DOHH2 (cell line): ENCODE measurements around the gene SULT2B1.

Source experiments
- H3F3A ChIP-seq: fragments of 200-600 bp; sonication (generic), shearing (Covaris generic); 2 replicates; pipeline ENCODE4 v1.6.0; 2016; ENCODE audit warnings: antibody characterized with exemption, mild to moderate bottlenecking; ENCODE audit not compliant: control insufficient read depth, insufficient read depth
- H3K27ac ChIP-seq: fragments of 200-600 bp; sonication (generic); 2 replicates; pipeline ENCODE4 v1.5.1; 2014; ENCODE audit warnings: low read depth, mild to moderate bottlenecking, low read length, moderate library complexity
- H3K27me3 ChIP-seq: fragments of 200-600 bp; sonication (generic); 2 replicates; pipeline ENCODE4 v1.6.1; 2014; ENCODE audit warnings: mild to moderate bottlenecking, low read length, mixed read lengths; ENCODE audit not compliant: control insufficient read depth
- H3K36me3 ChIP-seq: fragments of 200-600 bp; sonication (generic); 2 replicates; pipeline ENCODE4 v1.6.1; 2014; ENCODE audit warnings: mild to moderate bottlenecking, low read length, moderate library complexity, mixed read lengths; ENCODE audit not compliant: control insufficient read depth
- H3K4me1 ChIP-seq: fragments of 200-600 bp; sonication (generic); 2 replicates; pipeline ENCODE4 v1.6.1; 2014; ENCODE audit warnings: mild to moderate bottlenecking, low read length, mixed read lengths; ENCODE audit not compliant: control insufficient read depth
- H3K4me2 ChIP-seq: fragments of 200-600 bp; sonication (generic); 2 replicates; pipeline ENCODE4 v1.6.0; 2014; ENCODE audit warnings: mild to moderate bottlenecking, low read length, moderate library complexity
- H3K4me3 ChIP-seq: fragments of 200-600 bp; sonication (generic); 2 replicates; pipeline ENCODE4 v1.5.1; 2014; ENCODE audit warnings: mild to moderate bottlenecking, low read length, mixed read lengths
- H3K79me2 ChIP-seq: fragments of 200-600 bp; sonication (generic); 2 replicates; pipeline ENCODE4 v1.6.1; 2014; ENCODE audit warnings: mild to moderate bottlenecking, low read length, mixed read lengths; ENCODE audit not compliant: control insufficient read depth
- H3K9me2 ChIP-seq: fragments of 200-600 bp; sonication (generic); replicated peaks from 2 replicates; pipeline ENCODE4 v1.6.1; 2014; ENCODE audit warnings: mild to moderate bottlenecking, low read length, mixed read lengths; ENCODE audit not compliant: control insufficient read depth
- H3K9me3 ChIP-seq: fragments of 200-600 bp; sonication (generic); 2 replicates; pipeline ENCODE4 v1.6.1; 2014; ENCODE audit warnings: antibody characterized with exemption, low read length, mixed read lengths; ENCODE audit not compliant: control insufficient read depth, insufficient read depth
- H4K20me1 ChIP-seq: fragments of 200-600 bp; sonication (generic); 2 replicates; pipeline ENCODE4 v1.6.0; 2014; ENCODE audit warnings: low read depth, mild to moderate bottlenecking, antibody characterized with exemption, low read length, moderate library complexity; ENCODE audit not compliant: control insufficient read depth, insufficient read depth
- EZH2phosphoT487 ChIP-seq: fragments of 200-600 bp; sonication (generic); IDR thresholded peaks from 2 replicates; pipeline ENCODE4 v1.6.1; 2017; ENCODE audit warnings: borderline replicate concordance, mild to moderate bottlenecking, antibody characterized with exemption, low read length, moderate library complexity, mixed read lengths
- TF ChIP-seq, protein P1 (sequence below): fragments of 200-600 bp; sonication (generic); IDR thresholded peaks from one replicate; pipeline ENCODE4 v1.5.1; 2014; ENCODE audit warnings: antibody characterized with exemption, mild to moderate bottlenecking, low read depth, low read length; ENCODE audit not compliant: poor library complexity, severe bottlenecking

Gene SULT2B1

DNA sequence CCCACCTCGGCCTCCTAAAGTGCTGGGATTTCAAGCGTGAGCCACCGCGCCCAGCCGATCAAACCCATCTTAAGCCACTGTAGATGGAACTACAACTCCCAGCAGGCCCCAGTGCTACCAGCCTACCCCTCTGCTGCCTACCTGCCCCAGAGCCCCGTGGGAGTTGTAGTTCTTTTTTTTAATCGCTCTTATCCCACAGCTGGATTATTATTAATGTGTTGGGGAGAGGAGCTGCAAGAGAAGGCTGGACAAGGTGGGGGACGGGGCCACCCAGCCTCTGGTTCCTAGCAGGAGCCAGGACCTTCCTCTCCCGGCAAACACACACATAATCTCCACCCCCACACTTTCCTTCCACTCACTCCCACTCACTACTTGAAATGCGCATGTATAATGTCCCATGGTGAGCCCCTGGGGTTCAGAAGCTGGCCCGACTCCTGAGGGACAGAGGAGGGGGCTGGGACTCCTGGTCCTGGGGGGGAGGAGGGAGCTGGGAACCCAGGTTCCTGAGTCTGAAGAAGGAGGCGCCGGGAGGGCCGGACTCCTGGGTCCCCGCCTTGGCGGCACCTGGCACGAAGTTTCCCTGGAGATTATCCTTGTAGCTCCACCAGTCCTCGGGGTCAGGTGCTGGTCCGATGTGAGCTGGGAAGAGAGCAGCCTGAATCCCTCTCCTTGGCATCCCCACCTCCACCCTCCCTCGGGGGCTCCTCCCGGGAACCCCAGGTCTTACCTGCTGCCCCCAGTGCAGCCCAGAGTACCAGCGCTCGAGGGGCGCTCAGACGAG is 93.1 kb downstream of the SULT2B1 start:
- peak overlapping the region; percentile 82 for H3K27ac ChIP-seq
- H3K79me2 ChIP-seq, result no peaks in the 10 kb centered on the region
- H3K9me2 ChIP-seq, result no peaks in the 10 kb centered on the region
- H3K4me3 ChIP-seq, result peak overlapping the region; percentile 77
- TF ChIP-seq EZH2phosphoT487, result no peak
- TF ChIP-seq, protein P1, sequence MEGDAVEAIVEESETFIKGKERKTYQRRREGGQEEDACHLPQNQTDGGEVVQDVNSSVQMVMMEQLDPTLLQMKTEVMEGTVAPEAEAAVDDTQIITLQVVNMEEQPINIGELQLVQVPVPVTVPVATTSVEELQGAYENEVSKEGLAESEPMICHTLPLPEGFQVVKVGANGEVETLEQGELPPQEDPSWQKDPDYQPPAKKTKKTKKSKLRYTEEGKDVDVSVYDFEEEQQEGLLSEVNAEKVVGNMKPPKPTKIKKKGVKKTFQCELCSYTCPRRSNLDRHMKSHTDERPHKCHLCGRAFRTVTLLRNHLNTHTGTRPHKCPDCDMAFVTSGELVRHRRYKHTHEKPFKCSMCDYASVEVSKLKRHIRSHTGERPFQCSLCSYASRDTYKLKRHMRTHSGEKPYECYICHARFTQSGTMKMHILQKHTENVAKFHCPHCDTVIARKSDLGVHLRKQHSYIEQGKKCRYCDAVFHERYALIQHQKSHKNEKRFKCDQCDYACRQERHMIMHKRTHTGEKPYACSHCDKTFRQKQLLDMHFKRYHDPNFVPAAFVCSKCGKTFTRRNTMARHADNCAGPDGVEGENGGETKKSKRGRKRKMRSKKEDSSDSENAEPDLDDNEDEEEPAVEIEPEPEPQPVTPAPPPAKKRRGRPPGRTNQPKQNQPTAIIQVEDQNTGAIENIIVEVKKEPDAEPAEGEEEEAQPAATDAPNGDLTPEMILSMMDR, result no peak
- no peaks in the 10 kb centered on the region for H3K27me3 ChIP-seq
- no peaks in the 10 kb centered on the region for H3K9me3 ChIP-seq
- peak overlapping the region; percentile 96 for H3K4me2 ChIP-seq
- H3K4me1 ChIP-seq, result peaks cover 53% of the 10 kb centered on the region
- no peaks in the 10 kb centered on the region for H4K20me1 ChIP-seq
- H3K36me3 ChIP-seq, result no peaks in the 10 kb centered on the region
- peaks cover 22% of the 10 kb centered on the region for H3F3A ChIP-seq

DNA sequence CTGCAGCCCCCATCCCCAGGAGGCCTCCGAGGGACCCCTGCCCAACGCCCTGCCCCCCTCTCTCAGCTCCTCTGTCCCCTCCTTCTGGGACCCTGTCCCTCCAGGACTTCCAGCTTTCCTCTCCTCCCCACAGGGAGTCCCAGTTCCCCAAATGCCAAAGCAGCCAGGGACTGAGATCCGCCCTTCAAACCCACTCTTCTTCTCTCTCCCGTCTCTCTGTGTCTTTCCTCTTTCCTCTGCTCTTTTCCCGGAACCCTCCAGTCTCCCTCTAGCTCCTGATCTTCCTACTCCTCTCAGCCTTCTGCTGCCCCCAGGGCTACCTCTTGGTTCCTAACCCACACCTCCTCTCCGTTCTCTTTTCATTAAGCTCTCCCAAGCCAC is 93.6 kb downstream of the SULT2B1 start:
- Histone ChIP-seq H3K27ac (peak overlapping the region; percentile 82), H3K9me3 (no peaks in the 10 kb centered on the region), H3K4me1 (peaks cover 58% of the 10 kb centered on the region), H3K79me2 (no peaks in the 10 kb centered on the region), H3K36me3 (no peaks in the 10 kb centered on the region), H3F3A (peaks cover 27% of the 10 kb centered on the region), H3K4me2 (peak overlapping the region; percentile 96), H3K27me3 (no peaks in the 10 kb centered on the region), H3K4me3 (peak overlapping the region; percentile 77), H3K9me2 (no peaks in the 10 kb centered on the region), H4K20me1 (no peaks in the 10 kb centered on the region)
- no peak for TF ChIP-seq EZH2phosphoT487
- TF ChIP-seq, protein P1, result no peak

DNA sequence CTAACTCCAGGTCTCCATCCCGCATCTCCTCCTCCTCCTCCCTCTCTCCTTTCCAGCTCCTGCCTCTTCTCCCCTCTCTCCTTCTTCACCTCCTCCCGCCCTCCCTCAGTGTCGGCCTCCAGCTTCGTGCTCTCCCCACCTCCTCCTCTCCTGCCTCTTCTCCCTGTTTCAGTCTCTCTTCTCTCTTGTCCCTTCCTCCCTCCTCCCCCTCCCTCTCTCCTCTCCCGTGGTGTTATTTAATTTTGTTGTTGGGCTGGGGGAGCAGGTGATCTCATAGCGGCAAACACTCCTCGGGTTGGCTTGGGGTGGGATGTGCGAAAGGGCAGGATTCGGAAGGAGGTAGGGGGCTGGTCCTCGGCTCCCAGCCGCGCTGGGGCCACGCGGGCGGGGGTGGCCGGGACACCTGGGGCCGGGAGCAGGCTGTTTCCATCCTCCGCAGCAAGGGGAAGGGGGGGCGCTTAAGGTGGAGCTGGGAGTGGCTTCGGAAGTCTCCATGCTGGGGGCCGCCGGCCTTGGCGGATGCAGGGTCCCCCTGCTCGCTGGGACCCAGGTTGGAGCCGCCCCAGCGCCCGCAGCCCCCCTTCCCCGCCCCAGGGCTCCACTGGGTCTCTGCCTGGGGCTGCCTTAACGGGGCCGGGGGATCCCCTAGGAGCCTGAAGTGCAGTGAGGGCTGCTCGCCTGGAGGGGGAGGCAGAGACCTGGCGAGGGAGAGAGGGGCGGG is 94.2 kb downstream of the SULT2B1 start, which contains the start of gene CA11:
Gene CA11 (minus strand): TSS at position 187 of the 721 bp plus-strand sequence. CDS start 555 bp downstream, outside the sequence.
- H3K27ac ChIP-seq, result peak within 1 kb of the TSS; percentile 95
- H3K4me3 ChIP-seq, result peak within 1 kb of the TSS; percentile 77
- no peaks in the 10 kb centered on the region for H3K27me3 ChIP-seq
- H3K9me3 ChIP-seq, result no peaks in the 10 kb centered on the region
- TF ChIP-seq, protein P1, result peak; percentile 89
- TF ChIP-seq EZH2phosphoT487, result no peak
- no peaks in the 10 kb centered on the region for H3K36me3 ChIP-seq
- peaks cover 29% of the 10 kb centered on the region for H3F3A ChIP-seq
- no peaks in the 10 kb centered on the region for H4K20me1 ChIP-seq
- H3K4me1 ChIP-seq, result peaks cover 60% of the 10 kb centered on the region
- H3K79me2 ChIP-seq, result no peaks in the 10 kb centered on the region
- no peaks in the 10 kb centered on the region for H3K9me2 ChIP-seq
- H3K4me2 ChIP-seq, result peak within 1 kb of the TSS; percentile 96
